Liver (tissue), 9 donors: ENCODE measurements around the gene ROBO2. TPM values are rescaled to one million over a fixed set of nuclear protein-coding genes. Genes with fewer than 3 reads are reported as not detected.

Experiments used
- DNase-seq: peaks from one replicate; pipeline ENCODE4 v3.0.0-alpha.2; 2017; ENCODE audit warnings: low spot score
- H3K27ac ChIP-seq, 2 donors: one replicate each; pipeline ENCODE4 v1.7.0; 2013; ENCODE audit warnings: inconsistent platforms in 2 of 2, low read length in 2 of 2, control low read depth in 1 of 2, low read depth in 1 of 2, mild to moderate bottlenecking in 1 of 2
- H3K27me3 ChIP-seq, 4 donors: one replicate each; pipeline versions ENCODE4 v1.6.1 to v1.7.0; 2013; ENCODE audit warnings: low read length in 3 of 4, inconsistent platforms in 1 of 4, mild to moderate bottlenecking in 1 of 4, moderate library complexity in 1 of 4; ENCODE audit not compliant: control insufficient read depth in 4 of 4, insufficient read depth in 4 of 4
- H3K36me3 ChIP-seq, 4 donors: one replicate each; pipeline versions ENCODE4 v1.6.1 to v1.7.0; 2013; ENCODE audit warnings: low read length in 3 of 4, mild to moderate bottlenecking in 3 of 4, low read depth in 1 of 4, moderate library complexity in 1 of 4; ENCODE audit not compliant: control insufficient read depth in 4 of 4, insufficient read depth in 3 of 4
- H3K4me1 ChIP-seq, 4 donors: one replicate each; pipeline versions ENCODE4 v1.6.1 to v1.7.0; 2013; ENCODE audit warnings: low read length in 3 of 4, mild to moderate bottlenecking in 3 of 4, moderate library complexity in 1 of 4; ENCODE audit not compliant: control insufficient read depth in 4 of 4, insufficient read depth in 4 of 4
- H3K4me3 ChIP-seq, 3 donors: one replicate each; pipeline versions ENCODE4 v1.6.1 to v1.7.0; 2013; ENCODE audit warnings: low read length in 3 of 3, control low read depth in 1 of 3, low read depth in 1 of 3, mild to moderate bottlenecking in 1 of 3
- H3K9ac ChIP-seq, 2 donors: one replicate each; pipeline ENCODE4 v1.7.0; 2013; ENCODE audit warnings: low read length in 2 of 2, mild to moderate bottlenecking in 2 of 2, moderate library complexity in 2 of 2, control low read depth in 1 of 2, low read depth in 1 of 2
- H3K9me3 ChIP-seq, 4 donors: one replicate each; pipeline versions ENCODE4 v1.6.1 to v1.7.0; 2013; ENCODE audit warnings: low read length in 3 of 4; ENCODE audit not compliant: control insufficient read depth in 4 of 4
- EGR1 ChIP-seq, 2 donors: IDR thresholded peaks; 2 replicates each; pipeline ENCODE4 v1.6.1; 2016 to 2018; ENCODE audit warnings: antibody characterized with exemption in 2 of 2, low read depth in 2 of 2
- FOXA1 ChIP-seq: IDR thresholded peaks from 2 replicates; pipeline ENCODE4 v1.6.1; 2016; ENCODE audit warnings: antibody characterized with exemption
- FOXA2 ChIP-seq: IDR thresholded peaks from 2 replicates; pipeline ENCODE4 v1.6.1; 2016; ENCODE audit warnings: antibody characterized with exemption
- HNF4A ChIP-seq, 2 donors: conservative IDR thresholded peaks; 2 replicates each; pipeline ENCODE4 v1.6.1; 2016; ENCODE audit warnings: antibody characterized with exemption in 2 of 2, mild to moderate bottlenecking in 2 of 2
- JUND ChIP-seq, 2 donors: IDR thresholded peaks; 2 replicates each; pipeline ENCODE4 v1.6.1; 2016; ENCODE audit warnings: antibody characterized with exemption in 2 of 2
- NR2F2 ChIP-seq: IDR thresholded peaks from 2 replicates; pipeline ENCODE4 v1.6.1; 2016; ENCODE audit warnings: antibody characterized with exemption
- RAD21 ChIP-seq, 2 donors: IDR thresholded peaks; 2 replicates each; pipeline ENCODE4 v1.6.1; 2016; ENCODE audit warnings: antibody characterized with exemption in 2 of 2, mild to moderate bottlenecking in 2 of 2
- SP1 ChIP-seq: IDR thresholded peaks from 2 replicates; pipeline ENCODE4 v1.6.1; 2018; ENCODE audit warnings: antibody characterized with exemption, mild to moderate bottlenecking
- YY1 ChIP-seq: IDR thresholded peaks from 2 replicates; pipeline ENCODE4 v1.6.1; 2016; ENCODE audit warnings: antibody characterized with exemption, mild to moderate bottlenecking
- WGBS: extraction: QIAGEN DNeasy Blood & Tissue Kit; methylation state at CpG from one replicate; pipeline ENCODE4 v1.1.7; 2013; 5-methylcytosine and 5-hydroxymethylcytosine counted together
- polyA plus RNA-seq, 2 donors: library from polyadenylated mRNA; stranded (reverse) in 1 of 2; unstranded in 1 of 2; fragments of 200-250 nt in 1 of 2; fragments of >200 nt in 1 of 2; fragmentation: Nextera tagmentation in 1 of 2; extraction: Ambion mirVana in 1 of 2; gene quantifications; one replicate each; pipeline versions ENCODE4 v1.2.1 to v1.2.3, GENCODE V29; 2013 to 2015
- total RNA-seq, 2 donors: library from RNA; depleted of rRNA; stranded (reverse); fragments of >200 nt; gene quantifications; one replicate each; pipeline ENCODE4 v1.2.3, GENCODE V29; 2014
- TF ChIP-seq, protein P1 (sequence below): IDR thresholded peaks from 2 replicates; pipeline ENCODE4 v1.6.1; 2016; ENCODE audit warnings: antibody characterized with exemption
- TF ChIP-seq, protein P2 (sequence below): IDR thresholded peaks from 2 replicates; pipeline ENCODE4 v1.6.1; 2016; ENCODE audit warnings: antibody characterized with exemption, mild to moderate bottlenecking
- donor health status: healthy.
- donor health status: healthy.
- donor health status: healthy.
- donor health status: healthy.
- donor health status: healthy.

The ROBO2 gene
- total and polyA plus RNA-seq, 4 donors: 0.22 to 19.4 (median 1.1) TPM

DNA sequence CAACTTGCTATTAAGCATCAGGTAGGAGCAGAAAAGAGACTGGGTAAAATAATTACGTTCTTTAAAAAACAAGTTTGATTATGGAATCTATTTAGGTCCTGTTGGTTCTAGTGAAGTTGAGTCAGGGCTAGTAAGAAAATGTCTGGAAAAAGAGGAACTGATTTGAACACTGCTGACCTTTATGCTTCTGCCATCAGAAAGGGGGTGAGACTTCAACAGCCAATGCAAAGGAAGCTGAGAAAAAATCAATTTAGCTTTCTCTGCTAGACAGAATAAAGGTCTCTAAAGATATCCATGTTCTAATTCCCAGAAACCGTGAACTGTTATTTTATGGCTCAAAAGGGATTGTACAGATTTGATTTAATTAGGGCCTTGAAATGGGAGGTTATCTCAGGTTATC, 157.5 kb downstream of the ROBO2 start:
- Histone ChIP-seq H3K36me3 (no peaks in the 10 kb centered on the region), H3K9ac (no peak overlapping the region), H3K27ac (no peak overlapping the region), H3K4me3 (no peak overlapping the region), H3K27me3 (no peaks in the 10 kb centered on the region), H3K9me3 (no peaks in the 10 kb centered on the region), H3K4me1 (no peaks in the 10 kb centered on the region)
- DNase-seq: no peak
- TF ChIP-seq YY1 (no peak), HNF4A (conservative IDR thresholded peaks at IDR 0.05) (no peak), NR2F2 (no peak), EGR1 (IDR thresholded peaks at IDR 0.05; ENCODE audit: low read depth in 2 of 2) (no peak), FOXA2 (no peak), JUND (IDR thresholded peaks at IDR 0.05) (no peak)
- TF ChIP-seq, protein P1, sequence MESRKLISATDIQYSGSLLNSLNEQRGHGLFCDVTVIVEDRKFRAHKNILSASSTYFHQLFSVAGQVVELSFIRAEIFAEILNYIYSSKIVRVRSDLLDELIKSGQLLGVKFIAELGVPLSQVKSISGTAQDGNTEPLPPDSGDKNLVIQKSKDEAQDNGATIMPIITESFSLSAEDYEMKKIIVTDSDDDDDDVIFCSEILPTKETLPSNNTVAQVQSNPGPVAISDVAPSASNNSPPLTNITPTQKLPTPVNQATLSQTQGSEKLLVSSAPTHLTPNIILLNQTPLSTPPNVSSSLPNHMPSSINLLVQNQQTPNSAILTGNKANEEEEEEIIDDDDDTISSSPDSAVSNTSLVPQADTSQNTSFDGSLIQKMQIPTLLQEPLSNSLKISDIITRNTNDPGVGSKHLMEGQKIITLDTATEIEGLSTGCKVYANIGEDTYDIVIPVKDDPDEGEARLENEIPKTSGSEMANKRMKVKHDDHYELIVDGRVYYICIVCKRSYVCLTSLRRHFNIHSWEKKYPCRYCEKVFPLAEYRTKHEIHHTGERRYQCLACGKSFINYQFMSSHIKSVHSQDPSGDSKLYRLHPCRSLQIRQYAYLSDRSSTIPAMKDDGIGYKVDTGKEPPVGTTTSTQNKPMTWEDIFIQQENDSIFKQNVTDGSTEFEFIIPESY: no peak
- 67% methylated on average over 2 of the region's 2 CpGs for WGBS

DNA sequence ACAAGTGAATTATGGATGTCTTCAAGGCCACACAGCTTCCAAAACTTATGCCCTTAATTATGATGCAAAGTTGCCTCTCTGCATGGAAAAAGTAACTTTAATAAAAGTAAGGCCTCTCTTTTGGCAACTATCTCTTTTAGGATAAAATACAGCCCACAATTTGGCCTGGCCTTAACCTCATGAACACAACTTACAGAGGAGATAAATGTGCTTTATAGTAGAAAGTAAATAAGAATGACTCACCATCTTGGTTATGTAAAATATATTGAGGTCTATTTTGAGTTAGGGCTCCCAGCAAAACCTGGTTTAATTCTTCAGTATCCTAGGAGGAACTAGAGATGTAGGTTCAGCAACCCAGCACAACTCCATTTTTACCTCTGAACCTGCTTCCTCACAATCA, 164.0 kb downstream of the ROBO2 start:
- Histone ChIP-seq H3K9me3 (no peaks in the 10 kb centered on the region), H3K4me1 (no peaks in the 10 kb centered on the region), H3K9ac (no peak overlapping the region), H3K27me3 (no peaks in the 10 kb centered on the region), H3K27ac (no peak overlapping the region), H3K4me3 (no peak overlapping the region), H3K36me3 (no peaks in the 10 kb centered on the region)
- no peak for DNase-seq
- TF ChIP-seq RAD21 (IDR thresholded peaks at IDR 0.05) (no peak), FOXA1 (no peak), SP1 (no peak)
- TF ChIP-seq, protein P1: no peak
- TF ChIP-seq, protein P2, sequence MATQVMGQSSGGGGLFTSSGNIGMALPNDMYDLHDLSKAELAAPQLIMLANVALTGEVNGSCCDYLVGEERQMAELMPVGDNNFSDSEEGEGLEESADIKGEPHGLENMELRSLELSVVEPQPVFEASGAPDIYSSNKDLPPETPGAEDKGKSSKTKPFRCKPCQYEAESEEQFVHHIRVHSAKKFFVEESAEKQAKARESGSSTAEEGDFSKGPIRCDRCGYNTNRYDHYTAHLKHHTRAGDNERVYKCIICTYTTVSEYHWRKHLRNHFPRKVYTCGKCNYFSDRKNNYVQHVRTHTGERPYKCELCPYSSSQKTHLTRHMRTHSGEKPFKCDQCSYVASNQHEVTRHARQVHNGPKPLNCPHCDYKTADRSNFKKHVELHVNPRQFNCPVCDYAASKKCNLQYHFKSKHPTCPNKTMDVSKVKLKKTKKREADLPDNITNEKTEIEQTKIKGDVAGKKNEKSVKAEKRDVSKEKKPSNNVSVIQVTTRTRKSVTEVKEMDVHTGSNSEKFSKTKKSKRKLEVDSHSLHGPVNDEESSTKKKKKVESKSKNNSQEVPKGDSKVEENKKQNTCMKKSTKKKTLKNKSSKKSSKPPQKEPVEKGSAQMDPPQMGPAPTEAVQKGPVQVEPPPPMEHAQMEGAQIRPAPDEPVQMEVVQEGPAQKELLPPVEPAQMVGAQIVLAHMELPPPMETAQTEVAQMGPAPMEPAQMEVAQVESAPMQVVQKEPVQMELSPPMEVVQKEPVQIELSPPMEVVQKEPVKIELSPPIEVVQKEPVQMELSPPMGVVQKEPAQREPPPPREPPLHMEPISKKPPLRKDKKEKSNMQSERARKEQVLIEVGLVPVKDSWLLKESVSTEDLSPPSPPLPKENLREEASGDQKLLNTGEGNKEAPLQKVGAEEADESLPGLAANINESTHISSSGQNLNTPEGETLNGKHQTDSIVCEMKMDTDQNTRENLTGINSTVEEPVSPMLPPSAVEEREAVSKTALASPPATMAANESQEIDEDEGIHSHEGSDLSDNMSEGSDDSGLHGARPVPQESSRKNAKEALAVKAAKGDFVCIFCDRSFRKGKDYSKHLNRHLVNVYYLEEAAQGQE: no peak

DNA sequence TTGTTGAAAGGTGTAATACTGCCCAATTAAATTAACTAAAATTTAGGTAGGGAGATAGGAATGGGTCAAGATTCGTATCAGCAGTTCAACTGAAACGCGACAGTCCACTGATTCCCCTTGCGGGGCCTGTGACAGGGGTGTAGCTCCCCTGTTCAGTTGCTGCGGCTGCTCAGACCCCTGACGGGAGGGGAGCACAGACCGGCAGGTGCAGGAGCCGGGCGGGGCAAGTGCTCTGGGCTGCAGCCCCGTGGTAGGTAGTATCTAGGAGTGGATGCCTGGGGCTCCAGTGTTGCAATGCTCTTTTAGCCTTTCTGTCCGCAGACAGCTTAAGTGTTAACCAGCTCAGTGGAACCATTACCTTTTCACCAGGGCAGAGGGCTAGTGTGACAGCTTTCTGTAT, 164.9 kb downstream of the ROBO2 start:
- no peak overlapping the region for H3K9ac ChIP-seq
- H3K36me3 ChIP-seq: no peaks in the 10 kb centered on the region
- DNase-seq: no peak
- H3K4me1 ChIP-seq: no peaks in the 10 kb centered on the region
- no peak for TF ChIP-seq FOXA1
- TF ChIP-seq, protein P2: no peak
- TF ChIP-seq HNF4A (conservative IDR thresholded peaks at IDR 0.05): no peak
- TF ChIP-seq SP1: no peak
- TF ChIP-seq RAD21 (IDR thresholded peaks at IDR 0.05): no peak
- no peak overlapping the region for H3K27ac ChIP-seq
- no peaks in the 10 kb centered on the region for H3K9me3 ChIP-seq
- WGBS: 85% methylated on average over 11 of the region's 11 CpGs
- H3K4me3 ChIP-seq: no peak overlapping the region
- no peaks in the 10 kb centered on the region for H3K27me3 ChIP-seq
